Thoracic aorta (tissue), 2 donors: ENCODE data around the gene SPAG5. TPM values are rescaled to one million over a fixed set of nuclear protein-coding genes. Genes with fewer than 3 reads are reported as not detected.

ENCODE experiments used
- ATAC-seq: fragments of 150-250 bp; one replicate; pipeline ENCODE4 v1.8.0; 2017; ENCODE audit warnings: low read depth; ENCODE audit not compliant: insufficient number of reproducible peaks, low FRiP score
- DNase-seq: peaks from one replicate; pipeline ENCODE4 v3.0.0-alpha.2; 2020; ENCODE audit warnings: low spot score
- H3K27ac ChIP-seq, 2 donors: fragments of 200-600 bp; sonication (generic); 1 replicate in 1 of 2; 2 replicates in 1 of 2; pipeline ENCODE4 v1.5.1; 2016; ENCODE audit warnings: mild to moderate bottlenecking in 2 of 2, moderate library complexity in 2 of 2
- H3K27me3 ChIP-seq: fragments of 200-600 bp; sonication (generic); replicated peaks from 2 replicates; pipeline ENCODE4 v1.6.0; 2016; ENCODE audit warnings: mild to moderate bottlenecking; ENCODE audit not compliant: insufficient read depth
- H3K36me3 ChIP-seq: fragments of 200-600 bp; sonication (generic); one replicate; pipeline ENCODE4 v1.5.1; 2016
- H3K4me1 ChIP-seq, 2 donors: fragments of 200-600 bp; sonication (generic); 1 replicate in 1 of 2; 2 replicates in 1 of 2; pipeline versions ENCODE4 v1.5.1 to v1.6.0; 2016; ENCODE audit warnings: low read depth in 2 of 2, mild to moderate bottlenecking in 1 of 2; ENCODE audit not compliant: control insufficient read depth in 1 of 2
- H3K4me3 ChIP-seq: fragments of 200-600 bp; sonication (generic); 2 replicates; pipeline ENCODE4 v1.5.1; 2016; ENCODE audit warnings: mild to moderate bottlenecking
- H3K9me3 ChIP-seq: fragments of 200-600 bp; sonication (generic); 2 replicates; pipeline ENCODE4 v1.5.1; 2016
- total RNA-seq, 2 donors: library from RNA; depleted of rRNA; stranded (reverse); fragments of >200 nt; gene quantifications; one replicate each; pipeline versions ENCODE4 v1.1.0 to v1.2.3, GENCODE V29; 2016
- TF ChIP-seq, protein P1 (sequence below): fragments of 200-600 bp; sonication (generic); IDR thresholded peaks from one replicate; pipeline ENCODE4 v1.5.1; 2019; ENCODE audit warnings: antibody characterized with exemption

SPAG5 gene
- total RNA-seq, 2 donors from 2014 or later: 1.6 to 5.9 TPM

DNA sequence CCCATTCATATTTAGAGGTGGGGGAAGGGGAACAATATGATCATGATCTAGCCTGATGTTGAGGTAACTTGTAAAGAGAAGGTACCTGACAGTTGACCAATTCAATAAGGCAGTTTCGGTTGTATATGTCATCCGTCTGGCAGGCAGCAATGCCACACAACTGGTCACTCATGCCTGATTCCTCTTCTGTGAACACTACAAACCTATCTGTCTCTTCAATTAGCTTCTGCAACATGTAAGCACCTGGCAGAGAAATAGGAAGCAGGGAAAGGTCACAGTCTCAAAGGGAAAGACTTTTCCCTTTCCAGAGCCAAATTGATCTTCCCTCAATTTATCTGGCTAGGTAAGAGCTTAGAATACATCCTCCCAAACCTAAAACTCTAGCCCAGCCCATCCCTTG, 25.3 kb upstream of the SPAG5 start:
- no peaks in the 10 kb centered on the region for H3K27me3 ChIP-seq
- no peaks in the 10 kb centered on the region for H3K4me1 ChIP-seq
- H3K27ac ChIP-seq: no peak overlapping the region
- H3K9me3 ChIP-seq: no peaks in the 10 kb centered on the region
- ATAC-seq: no peak
- DNase-seq: no peak
- no peak overlapping the region for H3K4me3 ChIP-seq
- peaks cover 62% of the 10 kb centered on the region for H3K36me3 ChIP-seq
- TF ChIP-seq, protein P1, sequence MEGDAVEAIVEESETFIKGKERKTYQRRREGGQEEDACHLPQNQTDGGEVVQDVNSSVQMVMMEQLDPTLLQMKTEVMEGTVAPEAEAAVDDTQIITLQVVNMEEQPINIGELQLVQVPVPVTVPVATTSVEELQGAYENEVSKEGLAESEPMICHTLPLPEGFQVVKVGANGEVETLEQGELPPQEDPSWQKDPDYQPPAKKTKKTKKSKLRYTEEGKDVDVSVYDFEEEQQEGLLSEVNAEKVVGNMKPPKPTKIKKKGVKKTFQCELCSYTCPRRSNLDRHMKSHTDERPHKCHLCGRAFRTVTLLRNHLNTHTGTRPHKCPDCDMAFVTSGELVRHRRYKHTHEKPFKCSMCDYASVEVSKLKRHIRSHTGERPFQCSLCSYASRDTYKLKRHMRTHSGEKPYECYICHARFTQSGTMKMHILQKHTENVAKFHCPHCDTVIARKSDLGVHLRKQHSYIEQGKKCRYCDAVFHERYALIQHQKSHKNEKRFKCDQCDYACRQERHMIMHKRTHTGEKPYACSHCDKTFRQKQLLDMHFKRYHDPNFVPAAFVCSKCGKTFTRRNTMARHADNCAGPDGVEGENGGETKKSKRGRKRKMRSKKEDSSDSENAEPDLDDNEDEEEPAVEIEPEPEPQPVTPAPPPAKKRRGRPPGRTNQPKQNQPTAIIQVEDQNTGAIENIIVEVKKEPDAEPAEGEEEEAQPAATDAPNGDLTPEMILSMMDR: no peak

DNA sequence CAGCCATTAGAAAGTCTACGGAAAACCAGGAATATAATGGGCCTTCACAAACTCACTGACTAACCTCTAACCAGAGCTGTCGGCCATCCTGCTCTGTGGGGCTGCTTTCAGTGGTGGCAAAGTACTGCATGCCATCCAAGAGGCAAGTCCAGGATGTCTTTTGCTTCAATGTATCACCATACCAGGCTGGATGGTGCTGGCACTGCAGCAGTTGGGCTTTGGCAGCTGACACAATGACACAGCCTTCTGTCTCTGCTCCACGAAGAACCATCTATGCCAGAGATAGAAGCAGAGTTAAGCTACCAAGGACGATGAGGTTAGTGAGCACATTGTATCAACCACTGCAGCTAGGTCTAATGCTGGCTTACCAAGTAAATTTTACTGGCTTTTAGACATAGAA, 24.9 kb upstream of the SPAG5 start:
- ATAC-seq: no peak

DNA sequence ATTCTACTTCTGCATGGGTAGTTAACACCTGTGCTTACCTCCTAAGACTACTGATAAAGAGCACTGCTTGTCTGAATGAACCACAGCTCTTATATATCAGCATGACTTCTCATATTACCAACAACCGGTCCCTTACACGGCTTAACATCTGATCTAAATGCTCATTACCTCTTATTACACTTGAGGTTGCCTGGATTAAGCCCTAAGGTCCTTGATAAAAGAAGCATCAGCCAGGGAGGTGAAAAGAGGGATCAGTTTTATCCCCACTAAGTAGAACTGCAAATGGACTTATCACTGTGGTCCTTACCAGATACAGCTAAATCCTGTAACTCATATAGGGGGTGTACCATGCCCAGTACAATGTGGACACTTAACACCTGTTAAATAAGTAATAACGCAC, 23.4 kb upstream of the SPAG5 start:
- TF ChIP-seq, protein P1: no peak
- Histone ChIP-seq H3K27me3 (no peaks in the 10 kb centered on the region), H3K27ac (no peak overlapping the region), H3K36me3 (peaks cover 68% of the 10 kb centered on the region), H3K4me1 (no peaks in the 10 kb centered on the region), H3K4me3 (no peak overlapping the region), H3K9me3 (no peaks in the 10 kb centered on the region)
- ATAC-seq (no peak), DNase-seq (no peak)

More for the DNA sequence above, 24.9 kb upstream of the SPAG5 start:
- H3K27me3 ChIP-seq: no peaks in the 10 kb centered on the region
- DNase-seq: no peak
- TF ChIP-seq, protein P1: no peak
- H3K9me3 ChIP-seq: no peaks in the 10 kb centered on the region
- H3K4me1 ChIP-seq: no peaks in the 10 kb centered on the region
- no peak overlapping the region for H3K27ac ChIP-seq
- no peak overlapping the region for H3K4me3 ChIP-seq
- peaks cover 65% of the 10 kb centered on the region for H3K36me3 ChIP-seq

DNA sequence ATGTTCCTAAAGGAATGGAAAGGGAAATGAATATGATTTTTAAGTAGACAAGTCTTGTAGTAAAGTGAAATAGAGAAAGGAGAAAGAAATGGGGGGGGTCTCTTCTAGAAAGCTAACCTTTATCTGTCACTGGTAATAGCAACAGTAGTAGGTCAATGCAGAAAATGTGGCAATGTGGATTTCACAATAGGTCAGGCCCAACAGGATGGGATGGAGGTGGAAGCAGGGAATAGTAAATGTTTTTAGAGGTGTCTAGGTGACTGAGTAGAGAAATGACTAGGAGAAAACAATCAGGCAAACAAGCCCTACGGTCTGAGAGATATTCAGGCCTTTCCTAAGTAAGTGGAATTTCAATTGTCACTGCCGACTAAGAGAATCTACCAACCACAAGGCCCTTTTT, 21.2 kb upstream of the SPAG5 start:
- DNase-seq (no peak), ATAC-seq (no peak)
- no peaks in the 10 kb centered on the region for H3K4me1 ChIP-seq
- H3K36me3 ChIP-seq: peaks cover 78% of the 10 kb centered on the region
- no peaks in the 10 kb centered on the region for H3K27me3 ChIP-seq
- no peak overlapping the region for H3K4me3 ChIP-seq
- H3K9me3 ChIP-seq: no peaks in the 10 kb centered on the region
- TF ChIP-seq, protein P1: no peak
- no peak overlapping the region for H3K27ac ChIP-seq

DNA sequence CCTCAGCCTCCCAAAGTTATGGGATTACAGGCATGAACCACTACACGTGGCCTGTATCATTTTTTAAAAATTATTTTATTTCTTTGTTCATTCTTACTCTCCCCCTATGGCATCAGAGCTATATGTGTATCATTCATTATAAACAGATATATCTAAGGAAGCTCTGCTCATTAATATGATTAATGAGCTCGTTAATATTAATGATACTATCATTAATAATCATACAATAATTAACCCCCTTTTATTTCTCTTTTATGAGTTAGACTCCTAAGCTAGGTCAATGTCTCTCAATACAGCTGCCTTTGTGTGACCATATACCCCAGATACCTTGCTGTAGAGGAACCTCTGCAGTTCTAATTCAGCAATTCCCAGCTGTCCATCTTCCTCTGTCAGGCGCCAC, 19.6 kb upstream of the SPAG5 start:
- ATAC-seq (no peak), DNase-seq (no peak)
- Histone ChIP-seq H3K27me3 (no peaks in the 10 kb centered on the region), H3K4me3 (no peak overlapping the region), H3K9me3 (no peaks in the 10 kb centered on the region), H3K27ac (no peak overlapping the region), H3K4me1 (no peaks in the 10 kb centered on the region), H3K36me3 (peaks cover 73% of the 10 kb centered on the region)
- TF ChIP-seq, protein P1: no peak
